ENCODE results near the gene SLC15A1. TPM values are rescaled to one million over a fixed set of nuclear protein-coding genes. Genes with fewer than 3 reads are reported as not detected.

SLC15A1 gene
- total RNA-seq, 4 donors from 2014 or later: not detected

DNA sequence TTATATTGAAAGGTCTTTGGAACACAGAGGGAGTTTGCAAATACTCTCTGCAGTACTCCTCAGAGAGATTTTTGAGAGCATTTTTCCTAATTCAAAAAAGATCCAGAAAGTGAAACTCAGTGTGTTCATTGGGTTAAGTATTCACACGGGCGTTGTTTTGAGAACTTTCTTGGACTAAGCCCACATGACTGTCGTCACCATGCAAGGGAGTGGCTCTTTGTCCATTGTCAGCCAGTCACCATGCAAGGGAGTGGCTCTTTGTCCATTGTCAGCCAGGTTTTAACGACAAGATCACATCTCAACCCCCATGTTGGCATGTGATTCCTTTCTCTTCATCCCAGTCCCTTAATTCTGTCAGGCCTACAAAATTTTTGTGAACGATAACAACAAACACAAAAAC is 94.3 kb downstream of the SLC15A1 start:
- TF ChIP-seq, protein P1, sequence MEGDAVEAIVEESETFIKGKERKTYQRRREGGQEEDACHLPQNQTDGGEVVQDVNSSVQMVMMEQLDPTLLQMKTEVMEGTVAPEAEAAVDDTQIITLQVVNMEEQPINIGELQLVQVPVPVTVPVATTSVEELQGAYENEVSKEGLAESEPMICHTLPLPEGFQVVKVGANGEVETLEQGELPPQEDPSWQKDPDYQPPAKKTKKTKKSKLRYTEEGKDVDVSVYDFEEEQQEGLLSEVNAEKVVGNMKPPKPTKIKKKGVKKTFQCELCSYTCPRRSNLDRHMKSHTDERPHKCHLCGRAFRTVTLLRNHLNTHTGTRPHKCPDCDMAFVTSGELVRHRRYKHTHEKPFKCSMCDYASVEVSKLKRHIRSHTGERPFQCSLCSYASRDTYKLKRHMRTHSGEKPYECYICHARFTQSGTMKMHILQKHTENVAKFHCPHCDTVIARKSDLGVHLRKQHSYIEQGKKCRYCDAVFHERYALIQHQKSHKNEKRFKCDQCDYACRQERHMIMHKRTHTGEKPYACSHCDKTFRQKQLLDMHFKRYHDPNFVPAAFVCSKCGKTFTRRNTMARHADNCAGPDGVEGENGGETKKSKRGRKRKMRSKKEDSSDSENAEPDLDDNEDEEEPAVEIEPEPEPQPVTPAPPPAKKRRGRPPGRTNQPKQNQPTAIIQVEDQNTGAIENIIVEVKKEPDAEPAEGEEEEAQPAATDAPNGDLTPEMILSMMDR (IDR thresholded peaks at IDR 0.05; ENCODE audit: low read depth): no peak

DNA sequence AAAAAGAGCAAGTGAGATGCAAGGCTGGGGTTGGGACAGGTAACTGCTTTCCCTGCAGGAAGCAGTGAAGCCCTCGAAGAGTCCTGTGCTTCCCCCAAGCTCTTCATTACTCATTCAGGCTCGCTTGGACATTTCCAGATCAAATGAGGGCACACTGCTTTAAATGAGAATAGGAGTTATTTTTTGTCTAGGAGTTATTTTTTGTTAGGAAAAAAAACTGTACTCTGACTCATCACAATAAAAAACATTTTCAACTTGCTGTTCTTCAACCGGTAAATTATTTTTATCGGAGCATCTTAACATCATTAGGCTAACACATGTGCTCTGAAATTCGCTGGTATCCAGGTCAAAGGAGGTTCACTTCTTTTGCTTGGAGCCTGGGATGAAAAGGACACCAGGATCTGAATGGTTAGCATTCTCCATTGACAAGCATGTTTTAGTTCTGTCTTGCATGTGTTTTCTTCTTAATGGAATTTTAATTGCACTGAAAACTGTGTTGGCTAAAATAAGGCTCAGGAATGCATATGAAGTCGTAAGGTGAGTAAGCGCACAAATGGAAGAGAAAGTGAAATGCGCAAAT is 94.9 kb downstream of the SLC15A1 start:
- TF ChIP-seq, protein P1 (IDR thresholded peaks at IDR 0.05; ENCODE audit: low read depth): no peak

DNA sequence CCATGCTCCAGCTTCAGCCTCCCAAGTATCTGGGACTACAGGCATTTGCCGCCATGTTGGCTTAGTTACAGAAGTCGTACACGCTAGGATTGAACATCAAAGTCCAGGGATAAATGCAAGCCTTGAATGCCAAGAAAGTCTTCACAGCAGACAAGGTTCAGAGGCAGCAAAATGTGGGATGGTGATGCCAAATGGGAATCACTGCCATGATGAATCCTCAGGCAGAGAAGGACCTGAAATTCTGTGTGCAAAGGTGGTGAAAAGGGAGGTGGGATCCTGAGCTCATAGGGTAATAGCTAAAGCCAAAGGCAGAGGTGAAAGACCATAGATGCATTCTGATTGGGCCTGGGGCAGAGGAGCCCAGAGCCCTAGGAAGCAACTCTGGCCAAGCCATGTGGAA is 96.2 kb downstream of the SLC15A1 start:
- TF ChIP-seq, protein P1 (IDR thresholded peaks at IDR 0.05; ENCODE audit: low read depth): no peak

DNA sequence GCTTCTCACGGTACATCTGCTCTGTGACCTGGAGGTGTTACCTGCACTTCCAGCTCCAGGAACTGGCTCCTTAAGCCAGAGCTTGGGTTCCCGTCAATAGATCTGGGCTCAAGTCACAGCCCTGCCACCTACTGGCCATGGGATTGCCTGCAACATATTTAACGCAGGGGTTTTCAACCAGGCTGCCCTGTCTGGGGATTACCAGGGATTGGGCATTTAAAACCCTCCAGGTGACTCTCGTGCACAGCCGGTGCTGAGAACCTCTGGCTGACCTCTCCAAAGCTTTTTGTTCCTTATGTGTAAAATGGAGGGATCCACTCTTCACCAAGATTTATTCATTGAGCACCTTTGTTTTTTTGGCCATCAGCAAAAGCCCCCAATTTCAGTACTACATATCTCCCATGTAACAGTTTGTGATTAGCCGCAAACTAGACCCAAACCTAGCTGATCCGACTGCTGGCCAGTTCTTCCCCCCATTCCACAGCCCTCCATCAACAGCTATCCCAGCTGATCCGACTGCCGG is 98.9 kb downstream of the SLC15A1 start:
- TF ChIP-seq, protein P1 (IDR thresholded peaks at IDR 0.05; ENCODE audit: low read depth): no peak

DNA sequence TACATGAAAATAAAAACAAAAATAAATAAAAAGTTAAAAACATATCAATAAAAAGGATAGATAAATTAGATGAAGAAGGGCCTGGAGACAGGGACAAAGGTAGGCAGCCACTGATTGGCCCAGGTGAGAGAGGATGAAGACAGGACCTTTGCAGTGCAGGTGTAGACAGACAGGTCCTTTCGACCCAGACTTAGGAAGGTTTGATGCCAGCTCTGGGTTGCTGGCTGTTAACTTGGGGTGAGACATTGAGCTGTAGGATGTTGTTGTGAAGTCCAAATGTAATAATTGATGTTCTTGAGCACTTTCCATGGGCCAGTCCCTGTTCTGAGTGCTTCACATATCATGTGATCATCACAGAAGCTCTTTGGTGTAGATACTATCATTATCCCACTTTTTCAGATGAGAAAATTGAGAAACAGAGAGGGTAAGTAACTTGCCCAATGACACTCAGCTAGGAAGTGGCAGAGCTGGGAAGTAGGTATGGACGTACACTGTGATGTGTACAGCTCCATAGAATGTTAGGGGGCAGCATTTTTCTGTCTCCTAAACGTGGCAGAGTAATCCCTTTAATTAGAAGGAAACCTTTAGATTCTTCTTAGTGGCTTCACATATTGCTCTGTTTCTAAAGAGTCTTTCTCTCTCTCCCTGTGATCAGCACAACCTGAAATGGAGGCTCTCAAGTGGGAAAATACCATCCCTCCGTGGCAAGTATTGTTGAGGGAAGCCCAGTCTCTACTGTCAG is 99.6 kb downstream of the SLC15A1 start:
- TF ChIP-seq, protein P1 (IDR thresholded peaks at IDR 0.05; ENCODE audit: low read depth): no peak

DNA sequence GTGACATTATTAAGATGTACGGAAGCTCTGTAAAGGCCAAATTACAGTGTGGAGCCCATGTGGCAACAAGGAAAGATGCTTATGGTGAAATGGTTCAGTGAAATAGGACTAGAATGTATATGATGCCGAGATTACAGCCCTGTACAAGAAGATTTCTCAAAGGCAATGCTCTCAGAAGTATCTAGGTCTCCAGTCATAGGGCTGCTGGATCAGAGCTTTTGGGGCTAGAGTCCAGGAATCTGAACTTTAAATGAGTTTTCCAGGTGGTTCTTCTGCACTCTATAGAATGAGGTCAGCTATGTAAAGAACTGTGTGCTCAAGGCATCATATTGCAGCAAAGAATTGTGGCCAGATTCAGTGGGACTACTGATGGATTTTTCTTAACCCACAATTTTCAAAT is 100.2 kb downstream of the SLC15A1 start:
- TF ChIP-seq, protein P1 (IDR thresholded peaks at IDR 0.05; ENCODE audit: low read depth): no peak

DNA sequence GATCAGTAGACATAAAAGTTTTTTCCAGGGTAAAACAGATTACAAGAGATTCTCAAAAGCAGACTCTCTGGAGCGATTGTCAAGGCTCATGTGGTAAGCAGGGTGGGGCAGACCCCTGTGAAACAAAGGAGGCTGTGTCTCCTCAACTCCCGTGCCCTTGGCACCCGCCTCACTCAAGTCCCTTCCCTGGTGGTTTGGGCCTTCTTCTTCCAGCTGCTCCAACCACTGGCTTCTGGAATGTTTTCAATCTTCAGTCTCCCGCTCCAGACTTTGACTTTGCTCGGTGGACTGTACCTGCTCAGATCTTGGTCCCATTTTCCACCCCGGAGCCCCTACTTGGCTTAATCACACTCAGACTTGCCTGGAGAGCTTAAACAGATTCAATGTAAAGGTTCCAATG is 100.7 kb downstream of the SLC15A1 start:
- TF ChIP-seq, protein P1 (IDR thresholded peaks at IDR 0.05; ENCODE audit: low read depth): no peak

All from subcutaneous adipose tissue (tissue), 4 donors.